GM23338 (cell line): Measurements from ENCODE around the gene SPA17. TPM values are rescaled to one million over a fixed set of nuclear protein-coding genes. Genes with fewer than 3 reads are reported as not detected.

Experiments
- ATAC-seq: fragments of 200-7000 bp; cut with Tn5 transposase; 3 replicates; pipeline ENCODE4 v1.9.1; 2020
- DNase-seq: peaks from one replicate; pipeline ENCODE4 v3.0.0-alpha.2; 2015; ENCODE audit warnings: low spot score
- H2AFZ ChIP-seq: fragments of 200-600 bp; sonication (generic); 2 replicates; pipeline ENCODE4 v1.8.0; 2016; ENCODE audit warnings: antibody characterized with exemption, mild to moderate bottlenecking, moderate library complexity
- H3F3A ChIP-seq: fragments of 200-600 bp; sonication (generic); replicated peaks from 2 replicates; pipeline ENCODE4 v1.8.0; 2017; ENCODE audit warnings: antibody characterized with exemption, mixed run types, low read depth
- H3K27ac ChIP-seq: fragments of 200-600 bp; sonication (generic); 2 replicates; pipeline ENCODE4 v1.6.1; 2016; ENCODE audit warnings: low read depth
- H3K27me3 ChIP-seq: fragments of 200-600 bp; sonication (generic); 2 replicates; pipeline ENCODE4 v1.8.0; 2016; ENCODE audit warnings: mild to moderate bottlenecking, mixed run types, moderate library complexity; ENCODE audit not compliant: insufficient read depth
- H3K36me3 ChIP-seq: fragments of 200-600 bp; sonication (generic); 2 replicates; pipeline ENCODE4 v1.8.0; 2016; ENCODE audit warnings: mild to moderate bottlenecking; ENCODE audit not compliant: insufficient read depth
- H3K4me1 ChIP-seq: fragments of 200-600 bp; sonication (generic); 2 replicates; pipeline ENCODE4 v1.8.0; 2016; ENCODE audit warnings: mild to moderate bottlenecking, moderate library complexity; ENCODE audit not compliant: insufficient read depth
- H3K4me2 ChIP-seq: fragments of 200-600 bp; sonication (generic); 2 replicates; pipeline ENCODE4 v1.7.1; 2017; ENCODE audit warnings: mixed run types
- H3K4me3 ChIP-seq: fragments of 200-600 bp; sonication (generic); 2 replicates; pipeline ENCODE4 v1.6.1; 2016; ENCODE audit warnings: mixed run types
- H3K79me2 ChIP-seq: fragments of 200-600 bp; sonication (generic); replicated peaks from 2 replicates; pipeline ENCODE4 v1.8.0; 2017; ENCODE audit warnings: mild to moderate bottlenecking; ENCODE audit not compliant: insufficient read depth
- H3K9me2 ChIP-seq: fragments of 200-600 bp; sonication (generic); 2 replicates; pipeline ENCODE4 v1.8.0; 2017; ENCODE audit not compliant: insufficient read depth
- H4K20me1 ChIP-seq: fragments of 200-600 bp; sonication (generic); replicated peaks from 2 replicates; pipeline ENCODE4 v1.8.0; 2017; ENCODE audit warnings: mild to moderate bottlenecking; ENCODE audit not compliant: insufficient read depth
- H3K27ac Mint-ChIP-seq: 2 replicates; pipeline ENCODE4 v1.8.0; 2020; ENCODE audit warnings: inconsistent platforms, mild to moderate bottlenecking, moderate library complexity, mixed read lengths
- H3K27me3 Mint-ChIP-seq: 3 replicates; pipeline ENCODE4 v1.8.0; 2022; ENCODE audit warnings: low read depth, mild to moderate bottlenecking, moderate library complexity, mixed read lengths, inconsistent platforms; ENCODE audit not compliant: insufficient read depth, poor library complexity
- H3K36me3 Mint-ChIP-seq: 3 replicates; pipeline ENCODE4 v1.8.0; 2021; ENCODE audit warnings: low read depth, mild to moderate bottlenecking, inconsistent platforms, moderate library complexity, mixed read lengths
- H3K4me1 Mint-ChIP-seq: 3 replicates; pipeline ENCODE4 v1.8.0; 2020; ENCODE audit warnings: mild to moderate bottlenecking, inconsistent platforms, mixed read lengths
- H3K4me3 Mint-ChIP-seq: 3 replicates; pipeline ENCODE4 v1.8.0; 2021; ENCODE audit warnings: moderate library complexity, mild to moderate bottlenecking, inconsistent platforms, mixed read lengths
- H3K9me3 Mint-ChIP-seq: 3 replicates; pipeline ENCODE4 v1.8.0; 2020; ENCODE audit warnings: moderate library complexity, mild to moderate bottlenecking, inconsistent platforms, mixed read lengths
- EZH2 ChIP-seq: fragments of 200-600 bp; sonication (generic); IDR thresholded peaks from one replicate; pipeline ENCODE4 v1.8.0; 2017; ENCODE audit warnings: antibody characterized with exemption, mild to moderate bottlenecking, low read depth; ENCODE audit not compliant: unreplicated experiment
- EZH2phosphoT487 ChIP-seq: fragments of 200-600 bp; sonication (generic); IDR thresholded peaks from one replicate; pipeline ENCODE4 v1.8.1; 2018; ENCODE audit warnings: antibody characterized with exemption; ENCODE audit not compliant: unreplicated experiment
- JUNB ChIP-seq: IDR thresholded peaks from one replicate; pipeline ENCODE4 v1.6.1; 2016; ENCODE audit warnings: antibody characterized with exemption; ENCODE audit not compliant: unreplicated experiment
- STAT1 ChIP-seq: IDR thresholded peaks from one replicate; pipeline ENCODE4 v1.6.1; 2016; ENCODE audit warnings: antibody characterized with exemption; ENCODE audit not compliant: unreplicated experiment
- ZNF114 ChIP-seq: fragments of 250-450 bp; sonication (Bioruptor Pico); IDR thresholded peaks from 2 replicates; pipeline ENCODE4 v1.5.0; 2020; ENCODE audit warnings: mild to moderate bottlenecking, moderate library complexity
- ZNF331 ChIP-seq: fragments of 250-450 bp; sonication (Bioruptor Pico); IDR thresholded peaks from 2 replicates; pipeline ENCODE4 v1.5.0; 2020; ENCODE audit warnings: low read depth, mild to moderate bottlenecking, moderate library complexity
- ZNF462 ChIP-seq: fragments of 250-450 bp; sonication (Bioruptor Pico); IDR thresholded peaks from 2 replicates; pipeline ENCODE4 v1.5.0; 2020; ENCODE audit warnings: mild to moderate bottlenecking, moderate library complexity
- polyA plus RNA-seq: library from polyadenylated mRNA; unstranded; fragments of >200 nt; fragmentation: Nextera tagmentation; extraction: Ambion mirVana; gene quantifications from 2 replicates; pipeline ENCODE4 v1.2.1, GENCODE V29; 2016
- total RNA-seq: library from RNA; depleted of rRNA; stranded (reverse); fragments of >200 nt; shearing (Covaris generic); gene quantifications from 2 replicates; pipeline ENCODE4 v1.2.3, GENCODE V29; 2014

Gene SPA17
- total and polyA plus RNA-seq, 2 experiments from 2014 or later = 3.2 to 14.9 TPM

- Histone ChIP-seq H3K4me3 (0 out of 2 replicates have a peak overlapping the region, but pooled peaks have one; percentile 76), H3K27me3 (peaks cover 100% of the 10 kb centered on the region), H2AFZ (no peak overlapping the region), H3K4me1 (peaks cover 20% of the 10 kb centered on the region; the same call in 1 of the 2 replicates), H3K4me2 (no peak overlapping the region), H3K9me2 (no peaks in the 10 kb centered on the region), H3F3A (no peaks in the 10 kb centered on the region), H3K36me3 (no peaks in the 10 kb centered on the region), H3K27ac (no peak overlapping the region), H4K20me1 (no peaks in the 10 kb centered on the region; the same call in none of the 2 replicates), H3K79me2 (no peaks in the 10 kb centered on the region)
- Mint-ChIP-seq H3K4me1 (peaks cover 45% of the 10 kb centered on the region), H3K27ac (no peak overlapping the region), H3K27me3 (peaks cover 85% of the 10 kb centered on the region), H3K9me3 (no peaks in the 10 kb centered on the region), H3K36me3 (no peaks in the 10 kb centered on the region), H3K4me3 (no peak overlapping the region)
- no peak for ATAC-seq
- no peak for DNase-seq
- no peak for TF ChIP-seq JUNB
- TF ChIP-seq ZNF462 = no peak
- no peak for TF ChIP-seq EZH2
- no peak for TF ChIP-seq ZNF331 (CRISPR knock-in tag)
- no peak for TF ChIP-seq ZNF114 (CRISPR knock-in tag)
Measured at GRCh38 chr11:124719534-124719933, 45.8 kb downstream of the SPA17 start.

DNA sequence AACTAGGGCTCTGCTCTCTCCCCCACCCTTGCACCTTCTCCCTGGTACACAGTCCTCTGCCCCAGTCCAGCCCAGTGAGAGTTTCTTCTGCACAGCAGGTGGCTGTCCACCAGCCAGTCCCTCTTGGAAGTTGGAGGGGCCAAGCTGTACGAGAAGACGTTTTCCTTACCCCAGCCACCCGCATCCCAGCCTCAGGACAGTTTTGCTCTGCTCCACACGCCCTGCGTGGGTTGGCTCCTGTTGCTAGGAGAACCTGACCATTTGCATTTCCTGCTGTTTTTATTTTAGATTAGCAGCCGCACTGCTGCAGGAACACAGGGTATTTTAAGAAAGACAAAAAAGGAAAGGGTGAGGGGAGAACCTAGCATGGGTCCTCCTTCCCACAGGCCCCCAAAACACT lies 48.5 kb downstream of the SPA17 start:
- Mint-ChIP-seq H3K27ac (no peak overlapping the region), H3K36me3 (no peaks in the 10 kb centered on the region), H3K9me3 (no peaks in the 10 kb centered on the region), H3K27me3 (peaks cover 76% of the 10 kb centered on the region), H3K4me3 (no peak overlapping the region), H3K4me1 (peaks cover 66% of the 10 kb centered on the region)
- Histone ChIP-seq H3K79me2 (no peaks in the 10 kb centered on the region), H3K4me1 (peaks cover 34% of the 10 kb centered on the region), H3K4me3 (no peak overlapping the region), H3K27ac (no peak overlapping the region), H3K9me2 (no peaks in the 10 kb centered on the region), H4K20me1 (no peaks in the 10 kb centered on the region; the same call in none of the 2 replicates), H3K4me2 (no peak overlapping the region), H3K36me3 (no peaks in the 10 kb centered on the region), H2AFZ (no peak overlapping the region), H3F3A (no peaks in the 10 kb centered on the region), H3K27me3 (peaks cover 94% of the 10 kb centered on the region)
- DNase-seq (no peak), ATAC-seq (no peak)
- TF ChIP-seq STAT1 (no peak), ZNF331 (CRISPR knock-in tag) (no peak), EZH2phosphoT487 (no peak), ZNF462 (no peak), JUNB (no peak)
